NT2/D1 (cell line): ENCODE data around the gene FAM163B.

Source experiments
- DNase-seq: peaks from one replicate; pipeline ENCODE4 v3.0.0-alpha.2; 2011; ENCODE audit warnings: low read depth, low spot score
- H3K27me3 ChIP-seq: 2 replicates; pipeline ENCODE4 v1.6.0; 2011; ENCODE audit warnings: mild to moderate bottlenecking; ENCODE audit not compliant: insufficient read length, insufficient read depth
- H3K36me3 ChIP-seq: 2 replicates; pipeline ENCODE4 v1.6.1; 2011; ENCODE audit warnings: mild to moderate bottlenecking, low read length, mixed read lengths; ENCODE audit not compliant: insufficient read depth, insufficient read length
- H3K4me1 ChIP-seq: 2 replicates; pipeline ENCODE4 v1.5.1; 2011; ENCODE audit not compliant: insufficient read depth, insufficient read length
- H3K4me3 ChIP-seq: 2 replicates; pipeline ENCODE4 v1.5.1; 2011; ENCODE audit warnings: low read depth; ENCODE audit not compliant: insufficient read length
- H3K9ac ChIP-seq: 2 replicates; pipeline ENCODE4 v1.6.0; 2011; ENCODE audit warnings: low read depth; ENCODE audit not compliant: insufficient read length
- H3K9me3 ChIP-seq: 2 replicates; pipeline ENCODE4 v1.5.1; 2011; ENCODE audit warnings: mild to moderate bottlenecking, low read length; ENCODE audit not compliant: insufficient read depth
- SUZ12 ChIP-seq: IDR thresholded peaks from 2 replicates; pipeline ENCODE4 v1.6.1; 2011; ENCODE audit not compliant: insufficient read length, insufficient read depth; ENCODE audit errors: extremely low read depth
- YY1 ChIP-seq: IDR thresholded peaks from 2 replicates; pipeline ENCODE4 v1.6.1; 2011; ENCODE audit not compliant: insufficient read length, insufficient read depth
- ZNF274 ChIP-seq: IDR thresholded peaks from 2 replicates; pipeline ENCODE4 v1.6.1; 2011; ENCODE audit warnings: mild to moderate bottlenecking, low read depth, low read length

FAM163B gene

GRCh38 chr9:133649194-133649593 is 40.0 kb upstream of the FAM163B start:
- no peaks in the 10 kb centered on the region for H3K4me1 ChIP-seq
- H3K4me3 ChIP-seq: no peak overlapping the region
- DNase-seq: no peak
- no peaks in the 10 kb centered on the region for H3K9me3 ChIP-seq
- H3K27me3 ChIP-seq: peaks cover 16% of the 10 kb centered on the region
- H3K36me3 ChIP-seq: no peaks in the 10 kb centered on the region
- TF ChIP-seq SUZ12 (no peak), ZNF274 (no peak), YY1 (no peak)
- H3K9ac ChIP-seq: no peak overlapping the region

GRCh38 chr9:133647765-133648469 is 38.7 kb upstream of the FAM163B start:
- Histone ChIP-seq H3K27me3 (peaks cover 12% of the 10 kb centered on the region), H3K9me3 (no peaks in the 10 kb centered on the region), H3K9ac (no peak overlapping the region), H3K36me3 (no peaks in the 10 kb centered on the region), H3K4me3 (no peak overlapping the region), H3K4me1 (no peaks in the 10 kb centered on the region)
- no peak for DNase-seq
- TF ChIP-seq ZNF274 (no peak), SUZ12 (no peak), YY1 (no peak)

GRCh38 chr9:133647148-133647547 is 38.0 kb upstream of the FAM163B start:
- DNase-seq: no peak
- Histone ChIP-seq H3K4me1 (no peaks in the 10 kb centered on the region), H3K36me3 (no peaks in the 10 kb centered on the region), H3K9me3 (no peaks in the 10 kb centered on the region), H3K4me3 (no peak overlapping the region), H3K9ac (no peak overlapping the region), H3K27me3 (peaks cover 12% of the 10 kb centered on the region)
- TF ChIP-seq YY1: no peak
- TF ChIP-seq SUZ12: no peak
- no peak for TF ChIP-seq ZNF274

- Histone ChIP-seq H3K9ac (no peak overlapping the region), H3K36me3 (no peaks in the 10 kb centered on the region), H3K4me1 (no peaks in the 10 kb centered on the region), H3K4me3 (no peak overlapping the region), H3K9me3 (no peaks in the 10 kb centered on the region), H3K27me3 (peaks cover 10% of the 10 kb centered on the region)
- no peak for TF ChIP-seq YY1
- TF ChIP-seq ZNF274: no peak
- TF ChIP-seq SUZ12: no peak
- no peak for DNase-seq
Measured at GRCh38 chr9:133645021-133645765, 36.0 kb upstream of the FAM163B start.

- TF ChIP-seq SUZ12 (no peak), YY1 (no peak), ZNF274 (no peak)
- Histone ChIP-seq H3K36me3 (no peaks in the 10 kb centered on the region), H3K4me3 (no peak overlapping the region), H3K27me3 (peaks cover 2% of the 10 kb centered on the region), H3K9ac (no peak overlapping the region), H3K4me1 (no peaks in the 10 kb centered on the region), H3K9me3 (no peaks in the 10 kb centered on the region)
- DNase-seq: no peak
Measured at GRCh38 chr9:133643978-133644760, 35.0 kb upstream of the FAM163B start.

- TF ChIP-seq SUZ12: no peak
- TF ChIP-seq YY1: no peak
- TF ChIP-seq ZNF274: no peak
- DNase-seq: no peak
Measured at GRCh38 chr9:133643362-133643755, 34.2 kb upstream of the FAM163B start.

GRCh38 chr9:133642708-133643361 is 33.6 kb upstream of the FAM163B start:
- Histone ChIP-seq H3K9me3 (no peaks in the 10 kb centered on the region), H3K4me3 (no peak overlapping the region), H3K27me3 (peaks cover 2% of the 10 kb centered on the region), H3K36me3 (no peaks in the 10 kb centered on the region), H3K4me1 (peaks cover under 1% of the 10 kb centered on the region), H3K9ac (no peak overlapping the region)
- DNase-seq: no peak
- no peak for TF ChIP-seq YY1
- TF ChIP-seq ZNF274: no peak
- no peak for TF ChIP-seq SUZ12

More at GRCh38 chr9:133643362-133643755, 34.2 kb upstream of the FAM163B start:
- H3K4me3 ChIP-seq: no peak overlapping the region
- no peak overlapping the region for H3K9ac ChIP-seq
- no peaks in the 10 kb centered on the region for H3K36me3 ChIP-seq
- H3K27me3 ChIP-seq: peaks cover 2% of the 10 kb centered on the region
- no peaks in the 10 kb centered on the region for H3K4me1 ChIP-seq
- H3K9me3 ChIP-seq: no peaks in the 10 kb centered on the region
